LNCaP clone FGC (cell line): ENCODE results near the gene HOXC10.

Source experiments
- DNase-seq: peaks from one replicate; pipeline ENCODE4 v3.0.0-alpha.2; 2011; ENCODE audit warnings: low read depth
- H3K4me3 ChIP-seq: 2 replicates; pipeline ENCODE4 v1.5.1; 2011; ENCODE audit warnings: mild to moderate bottlenecking, low read depth, low read length, control low read depth
- CTCF ChIP-seq: IDR thresholded peaks from 2 replicates; pipeline ENCODE4 v1.5.1; 2012; ENCODE audit warnings: mild to moderate bottlenecking; ENCODE audit not compliant: control insufficient read depth, insufficient read depth; ENCODE audit errors: extremely low read depth

Gene HOXC10

GRCh38 chr12:54016478-54016964 is 31.6 kb downstream of the HOXC10 start:
- DNase-seq, result peak; percentile 95

GRCh38 chr12:54017027-54017788 is 32.3 kb downstream of the HOXC10 start:
- no peak for TF ChIP-seq CTCF
- no peak for DNase-seq
- H3K4me3 ChIP-seq, result peak overlapping the region; percentile 95

More at GRCh38 chr12:54016478-54016964, 31.6 kb downstream of the HOXC10 start:
- no peak for TF ChIP-seq CTCF
- H3K4me3 ChIP-seq, result peak overlapping the region; percentile 95

- TF ChIP-seq CTCF, result no peak
- no peak for DNase-seq
- H3K4me3 ChIP-seq, result peak overlapping the region; percentile 95
Observed at GRCh38 chr12:54017878-54018467, 33.0 kb downstream of the HOXC10 start.

GRCh38 chr12:54018468-54018984 is 33.6 kb downstream of the HOXC10 start:
- no peak for TF ChIP-seq CTCF
- DNase-seq, result no peak
- peak overlapping the region; percentile 95 for H3K4me3 ChIP-seq

GRCh38 chr12:54019091-54019811 is 34.3 kb downstream of the HOXC10 start:
- H3K4me3 ChIP-seq, result peak overlapping the region; percentile 95; the same call in 1 of the 2 replicates
- DNase-seq, result no peak
- TF ChIP-seq CTCF, result no peak

GRCh38 chr12:54019924-54020590 is 35.1 kb downstream of the HOXC10 start:
- DNase-seq, result no peak
- TF ChIP-seq CTCF, result no peak
- no peak overlapping the region for H3K4me3 ChIP-seq
